ENCODE data around the gene LRP11. TPM values are rescaled to one million over a fixed set of nuclear protein-coding genes. Genes with fewer than 3 reads are reported as not detected.
"Not testable (repeated sequence)": the region's sequence is repeated elsewhere in the genome, so short reads cannot be mapped to it uniquely, and the experiment has no call there.

LRP11 gene
- total RNA-seq, 1 experiment from 2014 or later = 31.1 TPM

GRCh38 chr6:149896491-149896890, 32.3 kb upstream of the LRP11 start:
- Mint-ChIP-seq H3K4me3 (ENCODE audit: low read depth, unreplicated experiment) (no peak overlapping the region), H3K27ac (ENCODE audit: unreplicated experiment) (no peak overlapping the region), H3K4me1 (ENCODE audit: low read depth, unreplicated experiment) (peaks cover 48% of the 10 kb centered on the region), H3K27me3 (ENCODE audit: unreplicated experiment) (peaks cover 8% of the 10 kb centered on the region), H3K36me3 (ENCODE audit: insufficient read depth, unreplicated experiment) (no peaks in the 10 kb centered on the region), H3K9me3 (ENCODE audit: low read depth, unreplicated experiment) (no peaks in the 10 kb centered on the region)
- DNase-seq = no peak
- CTCF ChIA-PET = no interaction called here
- intact Hi-C loops (cut with micrococcal nuclease; ENCODE audit: unreplicated experiment) = loop anchor here (5.0 kb wide), 1 partner anchor 39 kb away; no protein-coding TSS in a partner anchor
- BruUV-seq (replicated peaks) = no TSS peak
- no peak for TF ChIP-seq CTCF (IDR thresholded peaks at IDR 0.05; ENCODE audit: unreplicated experiment)

- Mint-ChIP-seq H3K4me1 (ENCODE audit: low read depth, unreplicated experiment) (peaks cover 54% of the 10 kb centered on the region), H3K27me3 (ENCODE audit: unreplicated experiment) (peaks cover 8% of the 10 kb centered on the region), H3K9me3 (ENCODE audit: low read depth, unreplicated experiment) (no peaks in the 10 kb centered on the region), H3K27ac (ENCODE audit: unreplicated experiment) (no peak overlapping the region), H3K4me3 (ENCODE audit: low read depth, unreplicated experiment) (no peak overlapping the region), H3K36me3 (ENCODE audit: insufficient read depth, unreplicated experiment) (no peaks in the 10 kb centered on the region)
- no peak for TF ChIP-seq CTCF (IDR thresholded peaks at IDR 0.05; ENCODE audit: unreplicated experiment)
- intact Hi-C loops (cut with micrococcal nuclease; ENCODE audit: unreplicated experiment) = loop anchor here (5.0 kb wide), 1 partner anchor 39 kb away; no protein-coding TSS in a partner anchor
- DNase-seq = peak; percentile 52
- BruUV-seq (replicated peaks) = no TSS peak
- CTCF ChIA-PET = interaction anchor here (1.3 kb wide), 1 partner anchor 14 kb away, joined by 4 read pairs; no protein-coding TSS in a partner anchor
Measured at GRCh38 chr6:149895833-149896271, 31.7 kb upstream of the LRP11 start.

- H3K27ac Mint-ChIP-seq (ENCODE audit: unreplicated experiment) = no peak overlapping the region
- H3K4me1 Mint-ChIP-seq (ENCODE audit: low read depth, unreplicated experiment) = peaks cover 61% of the 10 kb centered on the region
- no peak overlapping the region for H3K4me3 Mint-ChIP-seq (ENCODE audit: low read depth, unreplicated experiment)
- DNase-seq = peak; percentile 45
- BruUV-seq (replicated peaks) = no TSS peak
- no peaks in the 10 kb centered on the region for H3K9me3 Mint-ChIP-seq (ENCODE audit: low read depth, unreplicated experiment)
- H3K27me3 Mint-ChIP-seq (ENCODE audit: unreplicated experiment) = peaks cover 8% of the 10 kb centered on the region
- no peak for TF ChIP-seq CTCF (IDR thresholded peaks at IDR 0.05; ENCODE audit: unreplicated experiment)
- intact Hi-C loops (cut with micrococcal nuclease; ENCODE audit: unreplicated experiment) = loop anchor here (5.0 kb wide), 1 partner anchor 38 kb away; no protein-coding TSS in a partner anchor
- no peaks in the 10 kb centered on the region for H3K36me3 Mint-ChIP-seq (ENCODE audit: insufficient read depth, unreplicated experiment)
- CTCF ChIA-PET = interaction anchor here (1.3 kb wide), 1 partner anchor 14 kb away, joined by 4 read pairs; no protein-coding TSS in a partner anchor
Measured at GRCh38 chr6:149895048-149895590, 31.0 kb upstream of the LRP11 start.

- H3K9me3 Mint-ChIP-seq (ENCODE audit: low read depth, unreplicated experiment) = not testable (repeated sequence)
Measured at GRCh38 chr6:149891864-149892263, 27.7 kb upstream of the LRP11 start.

GRCh38 chr6:149891259-149891658, 27.1 kb upstream of the LRP11 start:
- no peaks in the 10 kb centered on the region for H3K27me3 Mint-ChIP-seq (ENCODE audit: unreplicated experiment)
- peaks cover 45% of the 10 kb centered on the region for H3K4me1 Mint-ChIP-seq (ENCODE audit: low read depth, unreplicated experiment)
- CTCF ChIA-PET = no interaction called here
- no peak for TF ChIP-seq CTCF (IDR thresholded peaks at IDR 0.05; ENCODE audit: unreplicated experiment)
- DNase-seq = no peak
- H3K4me3 Mint-ChIP-seq (ENCODE audit: low read depth, unreplicated experiment) = no peak overlapping the region
- no peaks in the 10 kb centered on the region for H3K36me3 Mint-ChIP-seq (ENCODE audit: insufficient read depth, unreplicated experiment)
- intact Hi-C loops (cut with micrococcal nuclease; ENCODE audit: unreplicated experiment) = no loop called here
- H3K9me3 Mint-ChIP-seq (ENCODE audit: low read depth, unreplicated experiment) = no peaks in the 10 kb centered on the region
- no TSS peak for BruUV-seq (replicated peaks)
- H3K27ac Mint-ChIP-seq (ENCODE audit: unreplicated experiment) = no peak overlapping the region

More at GRCh38 chr6:149891864-149892263, 27.7 kb upstream of the LRP11 start:
- H3K4me1 Mint-ChIP-seq (ENCODE audit: low read depth, unreplicated experiment) = peaks cover 51% of the 10 kb centered on the region
- H3K4me3 Mint-ChIP-seq (ENCODE audit: low read depth, unreplicated experiment); CTCF ChIA-PET; H3K27me3 Mint-ChIP-seq (ENCODE audit: unreplicated experiment); intact Hi-C loops (cut with micrococcal nuclease; ENCODE audit: unreplicated experiment); H3K36me3 Mint-ChIP-seq (ENCODE audit: insufficient read depth, unreplicated experiment); H3K27ac Mint-ChIP-seq (ENCODE audit: unreplicated experiment); BruUV-seq (replicated peaks); DNase-seq: not testable (repeated sequence)
